ENCODE measurements around the gene CACNA1B. TPM values are rescaled to one million over a fixed set of nuclear protein-coding genes. Genes with fewer than 3 reads are reported as not detected.

The CACNA1B gene
- polyA plus RNA-seq, 1 of the 3 experiments (the other 2 are of a cell fraction), result 0.03 TPM

DNA sequence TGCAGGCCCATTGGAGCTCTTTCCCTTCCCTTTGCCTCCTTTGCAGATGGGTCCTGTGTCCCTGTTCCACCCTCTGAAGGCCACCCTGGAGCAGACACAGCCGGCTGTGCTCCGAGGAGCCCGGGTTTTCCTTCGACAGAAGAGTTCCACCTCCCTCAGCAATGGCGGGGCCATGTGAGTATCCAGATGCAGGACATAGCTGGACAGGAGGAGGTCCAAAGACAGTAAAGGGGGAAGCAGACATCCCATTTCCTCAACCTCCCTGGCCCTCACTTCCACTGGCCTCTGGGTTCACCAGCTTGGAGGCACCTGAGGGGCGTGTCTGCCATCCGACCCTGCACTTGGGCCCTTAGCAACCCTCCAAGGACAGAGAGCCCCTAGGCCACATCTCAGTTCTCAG is 237.9 kb downstream of the CACNA1B start:
- CTCF ChIA-PET, result interaction anchor here (0.6 to 1.5 kb wide), 2 partner anchors 14 to 684 kb away, joined by 3 read pairs; no protein-coding TSS in a partner anchor
- WGBS (ENCODE audit: low lambda C conversion rate), result 76% methylated on average over 5 of the region's 7 CpGs
- no peaks in the 10 kb centered on the region for H3K27me3 ChIP-seq (ENCODE audit: insufficient read depth)
- H3F3A ChIP-seq (replicated peaks; ENCODE audit: insufficient read depth), result no peaks in the 10 kb centered on the region
- peak; percentile 10 for DNase-seq
- no peaks in the 10 kb centered on the region for H3K9me3 ChIP-seq
- TF ChIP-seq FOXJ3 (CRISPR knock-in tag; IDR thresholded peaks at IDR 0.05) (no peak), NRF1 (IDR thresholded peaks at IDR 0.05; ENCODE audit: low read depth, low read length) (no peak), EP300 (IDR thresholded peaks at IDR 0.05; ENCODE audit: borderline replicate concordance in 1 of 2, low read depth in 1 of 2, low read length in 1 of 2) (no peak), YY1 (IDR thresholded peaks at IDR 0.05; ENCODE audit: low read depth) (no peak), RFX5 (IDR thresholded peaks at IDR 0.05; ENCODE audit: low read length) (no peak), POLR2AphosphoS5 (IDR thresholded peaks at IDR 0.05; ENCODE audit: low read depth, low read length) (no peak), ELF1 (IDR thresholded peaks at IDR 0.05) (no peak), TCF12 (IDR thresholded peaks at IDR 0.05) (no peak), MEF2A (IDR thresholded peaks at IDR 0.05; ENCODE audit: borderline replicate concordance, low read depth) (no peak)
- TF ChIP-seq, protein P1, sequence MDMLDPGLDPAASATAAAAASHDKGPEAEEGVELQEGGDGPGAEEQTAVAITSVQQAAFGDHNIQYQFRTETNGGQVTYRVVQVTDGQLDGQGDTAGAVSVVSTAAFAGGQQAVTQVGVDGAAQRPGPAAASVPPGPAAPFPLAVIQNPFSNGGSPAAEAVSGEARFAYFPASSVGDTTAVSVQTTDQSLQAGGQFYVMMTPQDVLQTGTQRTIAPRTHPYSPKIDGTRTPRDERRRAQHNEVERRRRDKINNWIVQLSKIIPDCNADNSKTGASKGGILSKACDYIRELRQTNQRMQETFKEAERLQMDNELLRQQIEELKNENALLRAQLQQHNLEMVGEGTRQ (IDR thresholded peaks at IDR 0.05; ENCODE audit: borderline replicate concordance, low read depth, low read length), result no peak
- TF ChIP-seq, protein P2, sequence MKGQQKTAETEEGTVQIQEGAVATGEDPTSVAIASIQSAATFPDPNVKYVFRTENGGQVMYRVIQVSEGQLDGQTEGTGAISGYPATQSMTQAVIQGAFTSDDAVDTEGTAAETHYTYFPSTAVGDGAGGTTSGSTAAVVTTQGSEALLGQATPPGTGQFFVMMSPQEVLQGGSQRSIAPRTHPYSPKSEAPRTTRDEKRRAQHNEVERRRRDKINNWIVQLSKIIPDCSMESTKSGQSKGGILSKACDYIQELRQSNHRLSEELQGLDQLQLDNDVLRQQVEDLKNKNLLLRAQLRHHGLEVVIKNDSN (IDR thresholded peaks at IDR 0.05; ENCODE audit: borderline replicate concordance, low read depth), result no peak
- TF ChIP-seq, protein P3, sequence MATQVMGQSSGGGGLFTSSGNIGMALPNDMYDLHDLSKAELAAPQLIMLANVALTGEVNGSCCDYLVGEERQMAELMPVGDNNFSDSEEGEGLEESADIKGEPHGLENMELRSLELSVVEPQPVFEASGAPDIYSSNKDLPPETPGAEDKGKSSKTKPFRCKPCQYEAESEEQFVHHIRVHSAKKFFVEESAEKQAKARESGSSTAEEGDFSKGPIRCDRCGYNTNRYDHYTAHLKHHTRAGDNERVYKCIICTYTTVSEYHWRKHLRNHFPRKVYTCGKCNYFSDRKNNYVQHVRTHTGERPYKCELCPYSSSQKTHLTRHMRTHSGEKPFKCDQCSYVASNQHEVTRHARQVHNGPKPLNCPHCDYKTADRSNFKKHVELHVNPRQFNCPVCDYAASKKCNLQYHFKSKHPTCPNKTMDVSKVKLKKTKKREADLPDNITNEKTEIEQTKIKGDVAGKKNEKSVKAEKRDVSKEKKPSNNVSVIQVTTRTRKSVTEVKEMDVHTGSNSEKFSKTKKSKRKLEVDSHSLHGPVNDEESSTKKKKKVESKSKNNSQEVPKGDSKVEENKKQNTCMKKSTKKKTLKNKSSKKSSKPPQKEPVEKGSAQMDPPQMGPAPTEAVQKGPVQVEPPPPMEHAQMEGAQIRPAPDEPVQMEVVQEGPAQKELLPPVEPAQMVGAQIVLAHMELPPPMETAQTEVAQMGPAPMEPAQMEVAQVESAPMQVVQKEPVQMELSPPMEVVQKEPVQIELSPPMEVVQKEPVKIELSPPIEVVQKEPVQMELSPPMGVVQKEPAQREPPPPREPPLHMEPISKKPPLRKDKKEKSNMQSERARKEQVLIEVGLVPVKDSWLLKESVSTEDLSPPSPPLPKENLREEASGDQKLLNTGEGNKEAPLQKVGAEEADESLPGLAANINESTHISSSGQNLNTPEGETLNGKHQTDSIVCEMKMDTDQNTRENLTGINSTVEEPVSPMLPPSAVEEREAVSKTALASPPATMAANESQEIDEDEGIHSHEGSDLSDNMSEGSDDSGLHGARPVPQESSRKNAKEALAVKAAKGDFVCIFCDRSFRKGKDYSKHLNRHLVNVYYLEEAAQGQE (IDR thresholded peaks at IDR 0.05; ENCODE audit: low read depth, low read length), result no peak
- no peak overlapping the region for H3K4me3 ChIP-seq (ENCODE audit: low read depth in 2 of 2, low read length in 1 of 2)
- H3K9ac ChIP-seq, result no peak overlapping the region
- POLR2A ChIA-PET, result no interaction called here
- H3K36me3 ChIP-seq (replicated peaks in 1 of 2; ENCODE audit: control insufficient read depth in 1 of 2, insufficient read depth in 2 of 2, low read length in 1 of 2), result no peaks in the 10 kb centered on the region
- H3K27ac ChIP-seq (ENCODE audit: low read depth in 2 of 2, low read length in 1 of 2), result no peak overlapping the region
- no peaks in the 10 kb centered on the region for H3K79me2 ChIP-seq (ENCODE audit: insufficient read depth)
- no peaks in the 10 kb centered on the region for H3K9me2 ChIP-seq
- H3K4me2 ChIP-seq, result no peak overlapping the region
- H4K20me1 ChIP-seq (ENCODE audit: insufficient read depth), result no peaks in the 10 kb centered on the region
- no peak overlapping the region for H2AFZ ChIP-seq (ENCODE audit: low read depth)
- H3K4me1 ChIP-seq (ENCODE audit: control insufficient read depth in 1 of 2, insufficient read depth in 2 of 2, low read depth in 1 of 2, low read length in 1 of 2), result peaks cover 0 to 16% of the 10 kb centered on the region in 2 experiments; a peak in 1 of 4 replicates

DNA sequence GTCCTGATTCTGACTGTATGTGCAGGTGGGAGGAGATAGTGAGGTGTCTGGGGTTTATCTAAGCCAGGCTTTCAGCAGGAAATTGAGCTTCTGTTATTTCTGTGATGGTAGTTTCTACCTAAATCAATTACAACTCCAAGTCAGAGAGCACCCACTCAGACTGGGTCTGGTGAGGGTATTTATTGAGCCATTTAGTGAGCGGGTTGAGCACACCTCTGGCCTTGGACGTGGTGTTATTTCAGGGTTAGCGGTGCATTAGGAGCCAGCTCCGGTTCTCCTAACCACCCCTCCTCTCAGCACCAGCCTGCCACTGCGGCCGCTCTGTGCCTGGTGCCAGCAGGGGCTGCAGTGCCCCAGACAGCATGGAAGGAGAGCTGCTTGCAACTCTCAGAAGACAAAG is 238.9 kb downstream of the CACNA1B start:
- Histone ChIP-seq H3K4me3 (ENCODE audit: low read depth in 2 of 2, low read length in 1 of 2) (no peak overlapping the region), H3K9me2 (no peaks in the 10 kb centered on the region), H3K4me1 (ENCODE audit: control insufficient read depth in 1 of 2, insufficient read depth in 2 of 2, low read depth in 1 of 2, low read length in 1 of 2) (peaks cover 0 to 16% of the 10 kb centered on the region in 2 experiments; a peak in 1 of 4 replicates), H3K9me3 (no peaks in the 10 kb centered on the region), H3K79me2 (ENCODE audit: insufficient read depth) (no peaks in the 10 kb centered on the region), H3K27ac (ENCODE audit: low read depth in 2 of 2, low read length in 1 of 2) (no peak overlapping the region; a peak in 1 of 4 replicates), H3K27me3 (ENCODE audit: insufficient read depth) (no peaks in the 10 kb centered on the region), H3F3A (replicated peaks; ENCODE audit: insufficient read depth) (no peaks in the 10 kb centered on the region), H4K20me1 (ENCODE audit: insufficient read depth) (no peaks in the 10 kb centered on the region), H3K9ac (no peak overlapping the region), H3K4me2 (no peak overlapping the region), H3K36me3 (replicated peaks in 1 of 2; ENCODE audit: control insufficient read depth in 1 of 2, insufficient read depth in 2 of 2, low read length in 1 of 2) (no peaks in the 10 kb centered on the region), H2AFZ (ENCODE audit: low read depth) (no peak overlapping the region)
- TF ChIP-seq FOXJ3 (CRISPR knock-in tag; IDR thresholded peaks at IDR 0.05) (no peak), EZH2phosphoT487 (IDR thresholded peaks at IDR 0.05; ENCODE audit: borderline replicate concordance, low read depth) (no peak)
- DNase-seq, result peak; percentile 57
- 43% methylated on average over 6 of the region's 6 CpGs for WGBS (ENCODE audit: low lambda C conversion rate)
- ChIA-PET POLR2A (no interaction called here), CTCF (interaction anchor here (1.3 to 1.5 kb wide), 2 partner anchors 15 to 444 kb away, joined by 3 to 4 read pairs; no protein-coding TSS in a partner anchor)

All from SK-N-SH (cell line).